Coronary artery (tissue), 2 donors: ENCODE results near the gene FHIT.

ENCODE experiments used
- DNase-seq: peaks from one replicate; pipeline ENCODE4 v3.0.0-alpha.2; 2017; ENCODE audit warnings: low spot score
- H3K27ac ChIP-seq, 2 donors: fragments of 200-600 bp; sonication (generic); one replicate each; pipeline ENCODE4 v1.5.1; 2016 to 2019
- H3K4me3 ChIP-seq: fragments of 200-600 bp; sonication (generic); 2 replicates; pipeline ENCODE4 v1.5.1; 2016; ENCODE audit warnings: mild to moderate bottlenecking, moderate library complexity
- TF ChIP-seq, protein P1 (sequence below): fragments of 200-600 bp; sonication (generic); IDR thresholded peaks from one replicate; pipeline ENCODE4 v1.5.1; 2019; ENCODE audit warnings: antibody characterized with exemption

Gene FHIT

DNA sequence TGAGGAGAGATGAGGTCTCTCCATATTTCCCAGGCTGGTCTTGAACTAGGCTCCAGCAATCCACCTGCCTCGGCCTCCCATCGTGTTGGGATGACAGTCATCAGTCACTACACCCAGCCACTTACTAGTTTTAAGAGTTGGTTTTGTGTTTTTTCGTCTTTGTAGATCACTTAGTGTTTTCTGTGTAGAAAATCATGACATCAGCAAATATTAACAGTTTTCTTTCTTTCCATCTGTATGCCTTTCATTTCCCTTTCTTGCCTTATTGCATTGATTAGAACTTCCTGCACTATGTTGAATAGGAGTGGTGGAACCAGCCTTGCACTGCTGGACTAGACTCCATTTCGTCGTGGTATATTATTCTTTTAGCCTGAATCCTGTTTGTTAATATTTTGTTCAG, 415.5 kb downstream of the FHIT start:
- DNase-seq: no peak
- H3K4me3 ChIP-seq: no peak overlapping the region
- TF ChIP-seq, protein P1, sequence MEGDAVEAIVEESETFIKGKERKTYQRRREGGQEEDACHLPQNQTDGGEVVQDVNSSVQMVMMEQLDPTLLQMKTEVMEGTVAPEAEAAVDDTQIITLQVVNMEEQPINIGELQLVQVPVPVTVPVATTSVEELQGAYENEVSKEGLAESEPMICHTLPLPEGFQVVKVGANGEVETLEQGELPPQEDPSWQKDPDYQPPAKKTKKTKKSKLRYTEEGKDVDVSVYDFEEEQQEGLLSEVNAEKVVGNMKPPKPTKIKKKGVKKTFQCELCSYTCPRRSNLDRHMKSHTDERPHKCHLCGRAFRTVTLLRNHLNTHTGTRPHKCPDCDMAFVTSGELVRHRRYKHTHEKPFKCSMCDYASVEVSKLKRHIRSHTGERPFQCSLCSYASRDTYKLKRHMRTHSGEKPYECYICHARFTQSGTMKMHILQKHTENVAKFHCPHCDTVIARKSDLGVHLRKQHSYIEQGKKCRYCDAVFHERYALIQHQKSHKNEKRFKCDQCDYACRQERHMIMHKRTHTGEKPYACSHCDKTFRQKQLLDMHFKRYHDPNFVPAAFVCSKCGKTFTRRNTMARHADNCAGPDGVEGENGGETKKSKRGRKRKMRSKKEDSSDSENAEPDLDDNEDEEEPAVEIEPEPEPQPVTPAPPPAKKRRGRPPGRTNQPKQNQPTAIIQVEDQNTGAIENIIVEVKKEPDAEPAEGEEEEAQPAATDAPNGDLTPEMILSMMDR: no peak

DNA sequence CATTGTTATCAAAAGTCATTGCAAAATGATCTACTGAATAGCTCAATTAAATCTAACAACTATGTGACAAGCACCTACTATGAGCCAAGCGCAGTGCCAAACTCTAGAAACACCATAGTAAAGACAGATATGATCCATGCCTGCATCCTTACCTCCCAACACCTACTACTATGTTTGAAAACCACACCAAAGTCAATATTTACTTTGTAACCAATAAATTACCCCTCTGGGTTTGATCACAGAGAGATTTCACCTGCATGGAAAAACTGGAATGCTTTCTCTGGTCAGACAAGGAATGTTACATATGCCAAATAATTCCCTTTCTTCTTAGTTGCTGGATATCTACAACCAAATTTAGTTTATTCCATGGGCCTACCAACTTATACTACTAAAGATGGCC, 422.2 kb downstream of the FHIT start:
- H3K27ac ChIP-seq: no peak overlapping the region
- TF ChIP-seq, protein P1: no peak
- DNase-seq: no peak

More for the DNA sequence above, 415.5 kb downstream of the FHIT start:
- H3K27ac ChIP-seq: no peak overlapping the region

DNA sequence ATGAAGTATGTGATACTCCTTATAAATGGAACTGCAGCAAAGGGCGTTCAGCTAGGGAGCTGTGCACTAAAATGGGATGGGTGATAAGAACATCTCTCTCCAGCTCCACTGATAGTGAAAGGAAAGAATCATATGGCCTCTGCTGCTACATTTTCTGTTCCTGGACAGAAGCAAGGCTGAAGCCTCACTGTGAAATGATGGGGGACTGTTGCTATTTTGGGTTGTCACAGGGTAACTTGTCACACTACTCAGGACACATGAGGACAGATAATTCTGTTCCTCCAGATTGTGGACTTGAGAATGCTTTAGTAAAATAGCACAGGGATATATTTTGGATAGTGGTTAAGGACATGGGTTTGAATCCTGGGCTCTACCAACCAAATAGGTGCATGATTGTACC, 423.6 kb downstream of the FHIT start:
- no peak overlapping the region for H3K4me3 ChIP-seq
- no peak overlapping the region for H3K27ac ChIP-seq
- TF ChIP-seq, protein P1: no peak
- DNase-seq: no peak

More for the DNA sequence above, 422.2 kb downstream of the FHIT start:
- H3K4me3 ChIP-seq: no peak overlapping the region

DNA sequence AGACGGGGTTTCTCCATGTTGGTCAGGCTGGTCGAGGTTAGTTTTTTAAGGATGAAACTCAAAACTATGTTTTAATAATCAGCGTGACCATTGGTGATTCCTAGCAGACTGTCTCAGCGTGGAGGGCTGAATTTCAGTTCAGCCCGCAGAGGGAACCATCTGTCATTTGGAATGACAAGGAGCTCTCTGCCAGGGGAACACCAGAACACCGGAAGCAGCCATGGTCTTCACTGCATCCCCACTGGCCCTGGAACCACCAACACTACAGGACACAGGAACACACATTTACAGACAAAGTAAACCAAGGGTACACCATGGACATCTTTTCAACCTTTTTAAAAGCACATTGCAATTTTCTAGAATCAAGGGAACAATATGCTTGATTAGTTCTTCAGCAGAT, 424.7 kb downstream of the FHIT start:
- no peak for DNase-seq
- TF ChIP-seq, protein P1: no peak

DNA sequence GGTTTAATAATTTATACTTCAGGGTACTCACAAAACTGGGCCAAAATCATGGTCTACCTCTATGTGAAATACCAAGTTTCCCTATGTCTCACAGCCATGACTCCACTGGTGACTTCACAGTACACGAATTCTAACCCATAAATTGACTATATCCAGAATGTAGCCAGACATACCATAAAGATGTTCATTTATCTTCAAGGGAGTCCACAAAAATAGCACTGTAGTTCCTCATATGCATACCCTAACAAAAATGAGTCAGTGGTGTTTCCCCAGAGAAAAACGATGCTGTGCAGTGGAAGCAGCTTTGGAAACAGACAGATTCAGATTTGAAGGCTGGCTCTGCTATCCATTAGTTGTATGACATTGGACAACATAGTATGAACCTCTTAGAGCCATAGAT, 438.8 kb downstream of the FHIT start:
- TF ChIP-seq, protein P1: no peak
- Histone ChIP-seq H3K4me3 (no peak overlapping the region), H3K27ac (no peak overlapping the region)
- DNase-seq: no peak

More for the DNA sequence above, 424.7 kb downstream of the FHIT start:
- Histone ChIP-seq H3K4me3 (no peak overlapping the region), H3K27ac (no peak overlapping the region)

DNA sequence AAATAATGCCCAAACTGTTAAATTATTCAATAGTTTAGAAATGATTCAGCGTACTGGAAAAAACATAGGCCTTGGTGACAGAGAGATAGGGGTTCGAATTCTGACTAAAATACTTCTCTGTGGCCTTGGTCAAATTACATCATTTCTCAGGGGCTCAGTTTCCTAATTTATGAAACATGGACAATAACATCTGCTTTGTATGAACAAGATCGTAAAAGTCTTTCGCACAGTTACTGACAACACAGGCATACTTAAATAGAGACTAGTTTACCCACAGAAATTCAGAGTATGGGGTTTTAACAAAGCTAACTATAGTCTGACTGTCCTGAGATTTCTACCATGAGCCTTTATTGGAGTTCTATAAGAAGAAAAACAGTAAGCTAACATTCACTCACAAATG, 440.4 kb downstream of the FHIT start:
- TF ChIP-seq, protein P1: no peak

DNA sequence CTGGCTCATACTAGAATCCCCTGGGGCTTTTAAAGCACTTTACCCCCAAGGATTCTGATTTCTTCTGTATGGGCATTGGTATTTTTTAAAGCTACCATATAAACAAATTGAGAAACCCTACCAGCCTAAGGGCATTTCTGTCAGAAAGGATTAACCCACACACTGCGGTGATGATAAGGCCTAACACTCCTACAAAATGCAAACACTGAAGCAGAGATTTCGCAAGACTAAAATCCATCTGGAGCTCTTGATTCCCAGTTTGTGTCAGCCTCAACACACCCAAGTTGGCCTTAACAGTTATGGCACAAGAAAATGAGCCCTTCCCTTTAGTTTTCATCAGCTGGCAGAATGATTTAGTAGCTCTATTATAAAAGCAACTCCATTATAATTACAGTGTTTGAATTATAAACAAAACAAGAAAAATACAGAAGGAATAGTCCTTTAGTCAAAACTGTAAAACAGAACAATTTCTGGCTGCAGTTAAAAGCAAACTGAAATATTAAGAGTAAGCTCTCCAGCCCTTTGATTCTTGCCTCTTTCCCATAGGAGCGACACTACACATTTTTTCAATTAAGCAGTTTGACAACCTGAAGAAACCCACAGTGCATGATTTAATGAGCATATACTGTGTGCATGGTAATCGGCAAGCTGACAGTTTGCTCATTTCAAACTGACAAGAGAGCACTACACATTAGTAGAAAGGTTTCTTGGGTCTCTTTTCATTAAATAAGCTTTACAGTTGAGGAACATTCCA, 441.2 kb downstream of the FHIT start:
- TF ChIP-seq, protein P1: no peak
- no peak overlapping the region for H3K27ac ChIP-seq
- no peak for DNase-seq
- H3K4me3 ChIP-seq: no peak overlapping the region

More for the DNA sequence above, 440.4 kb downstream of the FHIT start:
- no peak for DNase-seq
- no peak overlapping the region for H3K27ac ChIP-seq
- no peak overlapping the region for H3K4me3 ChIP-seq
